Mucosa of gallbladder (tissue), 1 donor: ENCODE results near the gene VCP. TPM values are rescaled to one million over a fixed set of nuclear protein-coding genes. Genes with fewer than 3 reads are reported as not detected.

Experiments used
- DNase-seq: peaks from one replicate; pipeline ENCODE4 v3.0.0-alpha.2; 2020; ENCODE audit warnings: low spot score
- total RNA-seq: library from RNA; stranded (reverse); gene quantifications from one replicate; pipeline ENCODE4 v1.2.1, GENCODE V29; 2021
- donor health status: DM: no; HTN: no; CAD: no.

The VCP gene
- total RNA-seq, 1 donor from 2014 or later: 243 TPM

GRCh38 chr9:35103660-35104191 lies 31.3 kb upstream of the VCP start:
- no peak for DNase-seq

GRCh38 chr9:35102769-35103659 lies 30.6 kb upstream of the VCP start, which contains the start of gene STOML2:
Gene STOML2, minus strand, starts transcription at chr9:35103131. Its CDS starts 37 bp downstream, at chr9:35103094.
- peak; percentile 95 for DNase-seq

GRCh38 chr9:35102465-35102768 lies 30.0 kb upstream of the VCP start:
- DNase-seq: no peak

GRCh38 chr9:35097573-35097972 lies 25.1 kb upstream of the VCP start:
- no peak for DNase-seq

- peak; percentile 89 for DNase-seq
These were observed 23.8 kb upstream of the VCP start, which contains the start of gene PIGO for GRCh38 chr9:35096035-35096849. Gene PIGO, minus strand, starts transcription at chr9:35096591. Its CDS starts 1,026 bp downstream, at chr9:35095565.

GRCh38 chr9:35091536-35091935 lies 19.1 kb upstream of the VCP start:
- no peak for DNase-seq

- no peak for DNase-seq
These were observed 17.0 kb upstream of the VCP start for GRCh38 chr9:35089434-35089833.

GRCh38 chr9:35085078-35085477 lies 12.7 kb upstream of the VCP start:
- no peak for DNase-seq

GRCh38 chr9:35079426-35080341 lies 7.3 kb upstream of the VCP start, which contains the start of gene FANCG:
Gene FANCG, minus strand, starts transcription at chr9:35079942. Its CDS starts 418 bp downstream, at chr9:35079524.
- DNase-seq: peak; percentile 92

- DNase-seq: no peak
These were observed 6.6 kb upstream of the VCP start for GRCh38 chr9:35079041-35079425.

- DNase-seq: no peak
These were observed 5.6 kb upstream of the VCP start for GRCh38 chr9:35078066-35078465.

GRCh38 chr9:35076848-35077247 lies 4.4 kb upstream of the VCP start:
- no peak for DNase-seq

- DNase-seq: no peak
These were observed 2.9 kb upstream of the VCP start for GRCh38 chr9:35075358-35075757.

GRCh38 chr9:35074791-35075190 lies 2.4 kb upstream of the VCP start:
- no peak for DNase-seq

GRCh38 chr9:35074141-35074540 lies 1.7 kb upstream of the VCP start:
- DNase-seq: no peak

GRCh38 chr9:35073279-35073612 lies 821 bp upstream of the VCP start:
- no peak for DNase-seq

- DNase-seq: peak; percentile 74
These were observed 488 bp downstream of the VCP start for GRCh38 chr9:35071814-35072460.

- DNase-seq: no peak
These were observed 1.3 kb downstream of the VCP start for GRCh38 chr9:35070823-35071813.

GRCh38 chr9:35069020-35069419 lies 3.4 kb downstream of the VCP start:
- DNase-seq: no peak

GRCh38 chr9:35067056-35067455 lies 5.4 kb downstream of the VCP start:
- DNase-seq: no peak
